ENCODE data around the gene DBF4B. TPM values are rescaled to one million over a fixed set of nuclear protein-coding genes. Genes with fewer than 3 reads are reported as not detected.
"Not testable (repeated sequence)": the region's sequence is repeated elsewhere in the genome, so short reads cannot be mapped to it uniquely, and the experiment has no call there.

The DBF4B gene
- polyA plus RNA-seq (2014; cell fraction: cytosol; rRNA removed) = 27.7 and 38.3 TPM in 2 replicates
- 47.0 and 75.8 TPM in 2 replicates for polyA plus RNA-seq (2014; cell fraction: nucleus; rRNA removed)

GRCh38 chr17:44708401-44709263 lies at the start of gene DBF4B:
DBF4B (plus strand) TSS chr17:44708665; CDS start chr17:44708821, 156 bp downstream.
- peak; percentile 94 for DNase-seq (ENCODE audit: low spot score)

GRCh38 chr17:44661835-44662234 lies 46.6 kb upstream of the DBF4B start:
- DNase-seq (ENCODE audit: low spot score) = no peak

- DNase-seq (ENCODE audit: low spot score) = no peak
These were observed 45.4 kb upstream of the DBF4B start for GRCh38 chr17:44663095-44663494.

GRCh38 chr17:44664867-44665266 lies 43.6 kb upstream of the DBF4B start:
- peak; percentile 58 for DNase-seq (ENCODE audit: low spot score)

GRCh38 chr17:44666006-44666405 lies 42.5 kb upstream of the DBF4B start:
- no peak for DNase-seq (ENCODE audit: low spot score)

GRCh38 chr17:44672479-44673093 lies 35.9 kb upstream of the DBF4B start:
- DNase-seq (ENCODE audit: low spot score) = peak; percentile 23

GRCh38 chr17:44673893-44674292 lies 34.6 kb upstream of the DBF4B start:
- DNase-seq (ENCODE audit: low spot score) = no peak

GRCh38 chr17:44677136-44677535 lies 31.3 kb upstream of the DBF4B start:
- no peak for DNase-seq (ENCODE audit: low spot score)

GRCh38 chr17:44683303-44683702 lies 25.2 kb upstream of the DBF4B start:
- not testable (repeated sequence) for DNase-seq (ENCODE audit: low spot score)

- DNase-seq (ENCODE audit: low spot score) = no peak
These were observed 20.7 kb upstream of the DBF4B start for GRCh38 chr17:44687756-44688155.

GRCh38 chr17:44688200-44688599 lies 20.3 kb upstream of the DBF4B start:
- DNase-seq (ENCODE audit: low spot score) = no peak

GRCh38 chr17:44688675-44689476 lies 19.6 kb upstream of the DBF4B start:
- DNase-seq (ENCODE audit: low spot score) = no peak

- peak; percentile 93 for DNase-seq (ENCODE audit: low spot score)
These were observed 18.8 kb upstream of the DBF4B start, which contains the start of gene CCDC43 for GRCh38 chr17:44689477-44690217. CCDC43 (minus strand) TSS chr17:44689776; CDS start chr17:44689753, 23 bp downstream.

GRCh38 chr17:44690746-44691306 lies 17.6 kb upstream of the DBF4B start:
- DNase-seq (ENCODE audit: low spot score) = not testable (repeated sequence)

GRCh38 chr17:44693609-44694008 lies 14.9 kb upstream of the DBF4B start:
- no peak for DNase-seq (ENCODE audit: low spot score)

- DNase-seq (ENCODE audit: low spot score) = not testable (repeated sequence)
These were observed 8.2 kb upstream of the DBF4B start for GRCh38 chr17:44700288-44700687.

- no peak for DNase-seq (ENCODE audit: low spot score)
These were observed 587 bp upstream of the DBF4B start for GRCh38 chr17:44707755-44708400.

- DNase-seq (ENCODE audit: low spot score) = no peak
These were observed 11.0 kb downstream of the DBF4B start for GRCh38 chr17:44719444-44719843.

GRCh38 chr17:44722254-44722653 lies 13.8 kb downstream of the DBF4B start:
- no peak for DNase-seq (ENCODE audit: low spot score)

- DNase-seq (ENCODE audit: low spot score) = not testable (repeated sequence)
These were observed 17.7 kb downstream of the DBF4B start for GRCh38 chr17:44726121-44726520.

All from SK-N-DZ (cell line).